Prostate gland (tissue), 2 donors: ENCODE data around the gene IL18RAP. TPM values are rescaled to one million over a fixed set of nuclear protein-coding genes. Genes with fewer than 3 reads are reported as not detected.

Experiments used
- DNase-seq: peaks from one replicate; pipeline ENCODE4 v3.0.0-alpha.2; 2019; ENCODE audit warnings: low spot score
- H3K27ac ChIP-seq, 2 donors: fragments of 200-600 bp; sonication (generic); 2 replicates each; pipeline ENCODE4 v1.5.1; 2017 to 2019
- H3K27me3 ChIP-seq: fragments of 200-600 bp; sonication (generic); replicated peaks from 2 replicates; pipeline ENCODE4 v1.5.1; 2019; ENCODE audit not compliant: insufficient read depth
- H3K36me3 ChIP-seq, 2 donors: fragments of 200-600 bp; sonication (generic); 1 replicate in 1 of 2; 2 replicates in 1 of 2; pipeline versions ENCODE4 v1.5.1 to v1.8.1; 2017 to 2019
- H3K4me1 ChIP-seq: fragments of 200-600 bp; sonication (generic); replicated peaks from 2 replicates; pipeline ENCODE4 v1.5.1; 2019
- H3K4me3 ChIP-seq, 2 donors: fragments of 200-600 bp; sonication (generic); 2 replicates each; pipeline ENCODE4 v1.5.1; 2017 to 2019
- H3K9me3 ChIP-seq: fragments of 200-600 bp; sonication (generic); 2 replicates; pipeline ENCODE4 v1.5.1; 2017
- POLR2A ChIP-seq: fragments of 450-650 bp; IDR thresholded peaks from one replicate; pipeline ENCODE4 v1.6.1; 2016; ENCODE audit warnings: antibody characterized with exemption, mild to moderate bottlenecking
- POLR2AphosphoS5 ChIP-seq: sonication (generic); formaldehyde crosslinking; IDR thresholded peaks from one replicate; pipeline ENCODE4 v1.6.1; 2017; ENCODE audit warnings: antibody characterized with exemption
- WGBS: methylation state at CpG from one replicate; pipeline ENCODE4 v1.1.5; 2018; 5-methylcytosine and 5-hydroxymethylcytosine counted together
- intact Hi-C: fragments of 100-400 bp; cut with DNase I; formaldehyde crosslinking; loops from one replicate; pipeline ENCODE4 v1.14.2; 2022
- total RNA-seq, 2 donors: library from RNA; depleted of rRNA; stranded (reverse); fragments of >200 nt; gene quantifications; one replicate each; pipeline ENCODE4 v1.1.0, GENCODE V29; 2016
- TF ChIP-seq, protein P1 (sequence below), 4 experiments: fragments of 200-600 bp in 2 of 4; fragments of 450-650 bp in 2 of 4; sonication (generic) in 2 of 4; IDR thresholded peaks; 1 replicate in 3 of 4; 2 replicates in 1 of 4; pipeline ENCODE4 v1.5.1; 2016 to 2019; ENCODE audit warnings: antibody characterized with exemption in 4 of 4, mild to moderate bottlenecking in 2 of 4, moderate library complexity in 2 of 4

IL18RAP gene
- total RNA-seq, 2 donors from 2014 or later: 0.14 TPM; not detected in 1

- Histone ChIP-seq H3K27ac (no peak overlapping the region), H3K36me3 (no peaks in the 10 kb centered on the region), H3K4me1 (no peaks in the 10 kb centered on the region), H3K9me3 (no peaks in the 10 kb centered on the region), H3K4me3 (no peak overlapping the region), H3K27me3 (no peaks in the 10 kb centered on the region)
- intact Hi-C loops: no loop called here
- TF ChIP-seq, protein P1, sequence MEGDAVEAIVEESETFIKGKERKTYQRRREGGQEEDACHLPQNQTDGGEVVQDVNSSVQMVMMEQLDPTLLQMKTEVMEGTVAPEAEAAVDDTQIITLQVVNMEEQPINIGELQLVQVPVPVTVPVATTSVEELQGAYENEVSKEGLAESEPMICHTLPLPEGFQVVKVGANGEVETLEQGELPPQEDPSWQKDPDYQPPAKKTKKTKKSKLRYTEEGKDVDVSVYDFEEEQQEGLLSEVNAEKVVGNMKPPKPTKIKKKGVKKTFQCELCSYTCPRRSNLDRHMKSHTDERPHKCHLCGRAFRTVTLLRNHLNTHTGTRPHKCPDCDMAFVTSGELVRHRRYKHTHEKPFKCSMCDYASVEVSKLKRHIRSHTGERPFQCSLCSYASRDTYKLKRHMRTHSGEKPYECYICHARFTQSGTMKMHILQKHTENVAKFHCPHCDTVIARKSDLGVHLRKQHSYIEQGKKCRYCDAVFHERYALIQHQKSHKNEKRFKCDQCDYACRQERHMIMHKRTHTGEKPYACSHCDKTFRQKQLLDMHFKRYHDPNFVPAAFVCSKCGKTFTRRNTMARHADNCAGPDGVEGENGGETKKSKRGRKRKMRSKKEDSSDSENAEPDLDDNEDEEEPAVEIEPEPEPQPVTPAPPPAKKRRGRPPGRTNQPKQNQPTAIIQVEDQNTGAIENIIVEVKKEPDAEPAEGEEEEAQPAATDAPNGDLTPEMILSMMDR (IDR thresholded peaks at IDR 0.05): no peak
- TF ChIP-seq POLR2AphosphoS5 (no peak), POLR2A (no peak)
- no peak for DNase-seq
- WGBS: 88% methylated on average over 2 of the region's 2 CpGs
Measured at GRCh38 chr2:102435741-102436140, 12.8 kb downstream of the IL18RAP start.

- WGBS: 35% methylated on average over 3 of the region's 3 CpGs
Measured at GRCh38 chr2:102436323-102436722, 13.4 kb downstream of the IL18RAP start.

GRCh38 chr2:102437122-102437521 is 14.2 kb downstream of the IL18RAP start:
- Histone ChIP-seq H3K4me3 (no peak overlapping the region), H3K4me1 (no peaks in the 10 kb centered on the region), H3K36me3 (no peaks in the 10 kb centered on the region), H3K9me3 (no peaks in the 10 kb centered on the region), H3K27ac (no peak overlapping the region), H3K27me3 (no peaks in the 10 kb centered on the region)
- WGBS: 53% methylated on average over 4 of the region's 4 CpGs
- no peak for TF ChIP-seq POLR2AphosphoS5
- TF ChIP-seq, protein P1 (IDR thresholded peaks at IDR 0.05): no peak
- no peak for TF ChIP-seq POLR2A
- intact Hi-C loops: no loop called here
- DNase-seq: no peak

More at GRCh38 chr2:102436323-102436722, 13.4 kb downstream of the IL18RAP start:
- H3K9me3 ChIP-seq: no peaks in the 10 kb centered on the region
- DNase-seq: no peak
- no peak overlapping the region for H3K4me3 ChIP-seq
- no peaks in the 10 kb centered on the region for H3K4me1 ChIP-seq
- H3K36me3 ChIP-seq: no peaks in the 10 kb centered on the region
- TF ChIP-seq, protein P1 (IDR thresholded peaks at IDR 0.05): no peak
- TF ChIP-seq POLR2AphosphoS5: no peak
- no peak for TF ChIP-seq POLR2A
- H3K27ac ChIP-seq: no peak overlapping the region
- intact Hi-C loops: no loop called here
- no peaks in the 10 kb centered on the region for H3K27me3 ChIP-seq

- DNase-seq: no peak
- Histone ChIP-seq H3K27ac (no peak overlapping the region), H3K4me1 (no peaks in the 10 kb centered on the region), H3K36me3 (no peaks in the 10 kb centered on the region), H3K27me3 (no peaks in the 10 kb centered on the region), H3K9me3 (no peaks in the 10 kb centered on the region), H3K4me3 (no peak overlapping the region)
- WGBS: 85% methylated on average over 3 of the region's 3 CpGs
- intact Hi-C loops: no loop called here
- TF ChIP-seq POLR2A (no peak), POLR2AphosphoS5 (no peak)
- TF ChIP-seq, protein P1 (IDR thresholded peaks at IDR 0.05): no peak
Measured at GRCh38 chr2:102438111-102438510, 15.2 kb downstream of the IL18RAP start.

DNA sequence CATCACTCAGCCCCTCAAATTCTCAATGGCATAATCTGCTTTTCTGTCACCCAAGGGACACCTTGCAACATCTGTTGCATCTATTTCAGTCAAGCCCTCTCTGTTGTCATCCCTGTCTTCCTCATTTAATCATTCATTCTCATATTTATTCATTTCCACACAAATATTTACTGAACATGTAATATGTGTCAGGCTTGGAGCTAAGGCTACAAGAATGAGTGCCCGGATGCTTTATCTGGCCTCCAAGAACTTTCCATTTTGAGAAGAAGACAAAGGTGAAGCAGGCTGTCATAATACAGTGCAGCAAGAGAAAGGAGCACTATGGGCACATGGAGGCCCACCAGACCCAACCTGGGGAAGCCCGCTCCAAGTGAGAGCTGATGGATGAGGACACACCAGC is 15.6 kb downstream of the IL18RAP start:
- intact Hi-C loops: no loop called here

More for the DNA sequence above, 15.6 kb downstream of the IL18RAP start:
- no peak for DNase-seq
- H3K4me3 ChIP-seq: no peak overlapping the region
- H3K9me3 ChIP-seq: no peaks in the 10 kb centered on the region
- no peak overlapping the region for H3K27ac ChIP-seq
- no peaks in the 10 kb centered on the region for H3K36me3 ChIP-seq
- H3K4me1 ChIP-seq: no peaks in the 10 kb centered on the region
- 94% methylated on average over 2 of the region's 2 CpGs for WGBS
- no peak for TF ChIP-seq POLR2A
- TF ChIP-seq, protein P1 (IDR thresholded peaks at IDR 0.05): no peak
- no peak for TF ChIP-seq POLR2AphosphoS5
- H3K27me3 ChIP-seq: no peaks in the 10 kb centered on the region
